KBM-7 (cell line): ENCODE data around the gene LMOD1.
"Not testable (repeated sequence)": the region's sequence is repeated elsewhere in the genome, so short reads cannot be mapped to it uniquely, and the experiment has no call there.

Experiments used
- DNase-seq: peaks from one replicate; pipeline ENCODE4 v3.0.0-alpha.2; 2015
- in situ Hi-C: fragments of 300-500 bp; cut with MboI; formaldehyde crosslinking; loops from 2 replicates; pipeline ENCODE4 v1.14.3; 2020; ENCODE audit warnings: low sequenced_read_pairs, low pct_unique_long_range_greater_than_20kb, mixed read lengths

Gene LMOD1

DNA sequence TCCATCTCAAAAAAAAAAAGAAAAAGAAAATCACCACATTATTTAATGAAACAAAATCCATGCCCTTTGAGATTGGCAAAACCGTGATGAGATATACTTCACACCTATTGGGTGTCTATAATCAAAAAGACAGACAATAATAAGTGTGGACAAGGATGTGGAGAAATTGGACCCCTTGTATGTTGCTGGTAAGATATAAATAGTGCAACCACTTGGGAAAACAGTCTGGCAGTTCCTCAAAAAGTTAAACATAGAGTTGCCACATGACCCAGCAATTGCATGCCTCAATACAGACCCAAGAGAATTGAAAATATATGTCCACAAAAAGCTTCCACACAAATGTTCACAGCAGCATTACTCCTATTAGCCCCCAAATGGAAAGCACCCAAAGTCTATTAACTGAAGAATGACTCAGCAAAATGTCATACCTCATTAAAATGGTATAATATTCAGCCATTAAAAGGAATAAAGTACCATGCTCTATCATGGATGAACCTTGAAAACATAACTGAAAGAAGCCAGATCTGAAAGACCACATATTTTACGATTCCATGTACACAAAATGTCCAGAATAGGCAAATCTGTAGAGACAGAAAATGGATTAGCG is 24.3 kb downstream of the LMOD1 start:
- DNase-seq: no peak
- in situ Hi-C loops: no loop called here

- DNase-seq: no peak
- in situ Hi-C loops: no loop called here
Observed at GRCh38 chr1:201918343-201918742, 28.0 kb downstream of the LMOD1 start.

DNA sequence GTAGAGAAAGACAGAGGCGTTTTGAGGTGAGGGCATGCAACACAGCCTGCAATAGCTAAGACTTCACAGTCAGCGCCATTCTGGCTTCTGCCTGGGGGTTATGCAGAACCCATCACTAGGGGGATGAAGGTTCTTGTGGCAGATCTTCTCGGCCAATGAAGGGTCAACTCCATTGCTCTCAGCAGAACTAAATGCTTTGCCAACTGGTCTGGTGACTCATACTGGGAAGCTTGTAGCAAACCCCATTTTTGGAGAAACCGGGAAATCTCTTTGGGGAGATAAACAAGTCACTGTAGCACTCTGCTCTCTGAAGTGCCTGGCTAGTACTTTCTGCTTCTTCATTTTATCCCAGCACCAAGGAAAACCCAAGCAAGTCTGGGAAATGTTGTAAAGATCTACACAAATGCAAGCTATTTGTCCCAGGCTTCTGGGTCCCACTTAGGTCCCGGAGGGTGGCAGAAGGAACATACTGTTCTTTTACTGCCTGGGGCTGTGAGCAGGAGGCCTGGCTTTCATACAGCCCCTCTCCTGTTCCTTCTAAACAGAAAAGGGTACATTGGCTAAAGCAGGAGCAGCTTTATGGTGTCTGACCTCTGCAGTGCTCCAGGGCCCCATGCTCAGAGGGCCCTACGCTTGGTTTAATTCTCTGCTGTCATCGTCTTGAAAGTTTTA is 28.9 kb downstream of the LMOD1 start:
- no peak for DNase-seq
- in situ Hi-C loops: no loop called here

- no peak for DNase-seq
- in situ Hi-C loops: no loop called here
Observed at GRCh38 chr1:201916649-201917249, 29.6 kb downstream of the LMOD1 start.

DNA sequence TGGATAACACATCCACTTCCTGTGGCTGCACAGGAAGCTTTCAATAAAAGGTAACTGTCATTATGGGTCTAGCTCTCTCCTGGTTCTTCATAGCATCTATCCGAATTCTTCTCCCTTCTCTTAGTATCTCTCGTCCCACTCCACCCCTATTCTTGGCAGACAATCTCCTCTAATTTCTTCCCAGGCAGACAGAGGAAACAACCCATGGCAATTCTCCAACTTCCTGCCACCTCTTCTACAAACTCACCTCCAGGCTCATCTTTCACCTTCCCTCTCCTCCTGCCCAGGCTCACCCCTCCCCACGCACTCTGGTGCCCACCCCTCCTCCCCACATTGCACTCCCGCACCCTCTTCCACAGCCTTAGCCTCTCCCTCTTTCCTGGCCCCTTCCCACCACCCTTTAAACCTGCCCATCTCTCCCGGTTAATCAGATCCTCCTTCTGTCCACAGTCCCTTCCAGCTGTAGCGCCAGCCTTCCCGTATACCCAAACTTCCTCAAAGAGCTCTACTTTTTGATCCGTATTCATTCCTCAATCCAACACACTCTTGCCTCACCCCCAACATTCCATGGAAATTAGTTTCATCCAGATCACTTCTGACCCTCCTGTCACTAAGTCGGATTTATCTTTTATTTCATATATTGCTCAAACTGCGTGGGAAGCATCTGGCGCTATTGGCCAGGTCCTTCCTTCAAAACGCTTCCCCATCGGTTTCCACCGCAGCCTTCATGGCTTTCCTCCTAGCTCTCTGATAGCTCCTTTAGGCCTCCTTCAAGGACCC is 31.7 kb downstream of the LMOD1 start:
- no peak for DNase-seq
- in situ Hi-C loops: no loop called here

- in situ Hi-C loops: no loop called here
- no peak for DNase-seq
Observed at GRCh38 chr1:201912832-201913231, 33.5 kb downstream of the LMOD1 start.

- DNase-seq: no peak
- in situ Hi-C loops: no loop called here
Observed at GRCh38 chr1:201911826-201912571, 34.3 kb downstream of the LMOD1 start.

GRCh38 chr1:201907621-201908020 is 38.7 kb downstream of the LMOD1 start:
- in situ Hi-C loops: loop anchor here (10.0 kb wide), 1 partner anchor 47 kb away; the partner anchor contains the start of gene TIMM17A

DNA sequence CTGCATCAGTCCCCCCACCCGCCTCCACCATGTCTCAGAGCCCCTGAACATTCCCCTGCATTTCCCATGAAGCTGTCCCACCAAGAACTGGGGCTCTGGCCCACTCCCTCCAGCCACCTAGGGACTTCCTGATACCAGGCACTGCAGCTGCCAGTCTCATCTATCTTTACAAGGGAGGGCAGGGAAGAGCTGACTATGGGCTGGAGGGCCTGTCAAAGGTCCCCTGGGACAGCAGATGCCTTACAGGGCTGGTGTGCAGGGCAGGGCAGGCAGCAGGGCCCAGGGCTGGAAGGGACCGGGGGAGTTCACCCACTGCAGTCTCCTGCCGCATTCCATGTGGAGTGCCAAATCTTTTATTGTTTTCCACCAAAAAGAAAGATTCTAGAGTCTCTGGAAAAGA is 40.0 kb downstream of the LMOD1 start:
- in situ Hi-C loops: loop anchor here (10.0 kb wide), 1 partner anchor 48 kb away; the partner anchor contains the start of gene TIMM17A

More at GRCh38 chr1:201907621-201908020, 38.7 kb downstream of the LMOD1 start:
- DNase-seq: no peak

DNA sequence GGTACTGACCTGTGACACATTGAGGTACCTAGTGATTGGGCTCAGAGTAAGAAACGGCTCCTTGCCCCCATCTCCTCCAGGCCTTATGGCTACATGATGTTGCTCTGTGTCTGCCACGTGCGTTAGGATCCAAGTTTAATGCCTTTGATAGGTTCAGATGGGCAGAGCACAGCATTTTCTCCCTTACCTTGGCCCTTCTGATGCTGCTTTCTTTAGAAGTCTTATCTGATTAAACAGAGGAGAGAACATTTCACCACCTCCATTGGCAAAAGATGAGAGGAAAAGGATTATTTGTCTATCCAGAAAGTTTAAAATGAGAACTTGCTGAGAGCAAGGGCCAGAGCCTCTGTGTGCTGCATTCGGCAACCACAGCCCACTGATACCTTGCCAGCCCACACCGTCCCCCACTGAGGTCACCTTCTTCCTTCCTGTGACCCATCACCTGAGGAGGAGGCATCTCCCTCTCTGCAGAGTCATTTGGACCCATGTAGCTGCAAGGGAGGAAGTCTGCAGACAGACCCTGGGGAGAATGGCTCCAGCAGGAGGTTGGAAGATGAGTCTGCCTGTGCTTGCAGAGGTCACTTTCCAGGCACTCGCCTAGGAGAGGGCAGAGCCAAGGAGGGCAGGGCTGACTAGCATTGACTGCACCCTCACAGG is 41.0 kb downstream of the LMOD1 start:
- in situ Hi-C loops: loop anchor here (10.0 kb wide), 1 partner anchor 49 kb away; the partner anchor contains the start of gene TIMM17A
- no peak for DNase-seq

More for the DNA sequence above, 40.0 kb downstream of the LMOD1 start:
- no peak for DNase-seq

DNA sequence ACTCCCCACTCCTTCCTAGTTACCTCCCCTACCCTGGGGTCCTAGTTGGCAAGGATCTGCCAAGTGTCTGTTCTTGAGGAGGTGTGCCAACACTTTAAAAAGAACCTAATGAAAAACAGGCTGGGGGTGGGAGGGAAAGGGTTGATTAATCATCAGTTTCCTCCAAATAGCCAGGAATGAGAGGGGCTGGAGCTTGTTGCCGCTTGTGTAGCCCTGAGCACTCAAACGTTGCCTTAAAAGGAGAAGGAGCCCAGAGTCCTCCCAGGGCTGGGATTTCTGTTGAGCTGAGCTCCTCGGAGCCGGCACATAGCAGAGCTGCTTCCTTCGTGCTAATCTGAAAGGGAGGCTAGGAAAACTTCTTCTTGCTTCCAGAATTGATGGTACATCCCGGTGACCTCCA is 41.8 kb downstream of the LMOD1 start:
- no peak for DNase-seq
- in situ Hi-C loops: loop anchor here (10.0 kb wide), 1 partner anchor 50 kb away; the partner anchor contains the start of gene TIMM17A

DNA sequence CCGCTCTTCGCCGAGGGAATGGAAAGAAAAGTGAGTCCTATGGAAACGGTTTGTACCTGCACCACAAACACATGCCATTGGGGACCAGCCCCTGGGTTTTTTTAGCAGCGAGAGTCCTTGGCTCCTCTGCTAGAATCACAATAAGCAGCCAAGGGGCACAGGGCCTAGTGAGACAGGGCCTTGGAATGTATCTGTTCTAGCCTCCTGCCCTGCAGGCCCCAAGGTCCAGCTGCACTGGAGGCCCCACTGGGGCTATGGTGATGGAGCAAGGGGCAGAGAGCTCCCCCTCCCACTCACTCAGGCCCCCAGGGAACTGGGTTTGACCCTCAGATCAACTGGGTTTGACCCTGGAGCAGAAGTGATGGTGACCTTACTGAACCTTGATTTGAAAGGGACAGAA is 43.2 kb downstream of the LMOD1 start:
- in situ Hi-C loops: loop anchor here (10.0 kb wide), 1 partner anchor 52 kb away; the partner anchor contains the start of gene TIMM17A
- no peak for DNase-seq

GRCh38 chr1:201902198-201902597 is 44.1 kb downstream of the LMOD1 start:
- no peak for DNase-seq
- in situ Hi-C loops: loop anchor here (10.0 kb wide), 1 partner anchor 53 kb away; the partner anchor contains the start of gene TIMM17A

- DNase-seq: not testable (repeated sequence)
- in situ Hi-C loops: loop anchor here (10.0 kb wide), 1 partner anchor 54 kb away; the partner anchor contains the start of gene TIMM17A
Observed at GRCh38 chr1:201901036-201901435, 45.3 kb downstream of the LMOD1 start.

DNA sequence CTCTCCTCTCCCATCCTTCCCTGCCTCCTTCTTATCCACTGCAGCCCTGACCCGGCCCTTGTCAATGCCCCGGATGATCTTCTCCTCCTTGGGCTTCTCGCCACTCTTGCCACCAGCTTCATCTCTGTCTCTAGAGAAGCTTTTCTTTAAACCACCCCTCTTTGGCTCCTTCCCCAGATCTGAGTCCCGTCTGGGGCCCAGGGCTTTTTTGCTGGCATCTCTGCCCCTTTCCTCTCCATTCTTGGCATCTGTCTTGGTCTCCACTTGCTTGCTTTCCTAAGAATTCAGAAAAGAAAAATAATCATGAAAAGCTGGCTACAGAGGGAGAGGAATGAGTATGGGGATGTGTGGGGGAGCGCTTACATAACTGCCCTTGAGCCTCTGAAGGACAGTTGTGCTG is 45.9 kb downstream of the LMOD1 start:
- DNase-seq: no peak
- in situ Hi-C loops: loop anchor here (10.0 kb wide), 1 partner anchor 54 kb away; the partner anchor contains the start of gene TIMM17A

GRCh38 chr1:201899683-201900429 is 46.5 kb downstream of the LMOD1 start:
- in situ Hi-C loops: loop anchor here (10.0 to 25.0 kb wide), 2 partner anchors 55 to 212 kb away; partner anchors contain the start of genes GPR37L1 and TIMM17A
- DNase-seq: no peak

- in situ Hi-C loops: loop anchor here (25.0 kb wide), 1 partner anchor 213 kb away; the partner anchor contains the start of gene GPR37L1
- no peak for DNase-seq
Observed at GRCh38 chr1:201898992-201899391, 47.4 kb downstream of the LMOD1 start.
